GM12875 (cell line): Measurements from ENCODE around the gene DAW1.

Source experiments
- H3K4me3 ChIP-seq: one replicate; pipeline ENCODE4 v1.5.1; 2011; ENCODE audit warnings: low read depth, low read length, control low read depth
- TF ChIP-seq, protein P1 (sequence below): IDR thresholded peaks from 2 replicates; pipeline ENCODE4 v1.5.1; 2011; ENCODE audit warnings: low read depth, mild to moderate bottlenecking, control low read depth, inconsistent platforms, low read length, moderate library complexity, borderline replicate concordance; ENCODE audit not compliant: insufficient read depth

DAW1 gene

DNA sequence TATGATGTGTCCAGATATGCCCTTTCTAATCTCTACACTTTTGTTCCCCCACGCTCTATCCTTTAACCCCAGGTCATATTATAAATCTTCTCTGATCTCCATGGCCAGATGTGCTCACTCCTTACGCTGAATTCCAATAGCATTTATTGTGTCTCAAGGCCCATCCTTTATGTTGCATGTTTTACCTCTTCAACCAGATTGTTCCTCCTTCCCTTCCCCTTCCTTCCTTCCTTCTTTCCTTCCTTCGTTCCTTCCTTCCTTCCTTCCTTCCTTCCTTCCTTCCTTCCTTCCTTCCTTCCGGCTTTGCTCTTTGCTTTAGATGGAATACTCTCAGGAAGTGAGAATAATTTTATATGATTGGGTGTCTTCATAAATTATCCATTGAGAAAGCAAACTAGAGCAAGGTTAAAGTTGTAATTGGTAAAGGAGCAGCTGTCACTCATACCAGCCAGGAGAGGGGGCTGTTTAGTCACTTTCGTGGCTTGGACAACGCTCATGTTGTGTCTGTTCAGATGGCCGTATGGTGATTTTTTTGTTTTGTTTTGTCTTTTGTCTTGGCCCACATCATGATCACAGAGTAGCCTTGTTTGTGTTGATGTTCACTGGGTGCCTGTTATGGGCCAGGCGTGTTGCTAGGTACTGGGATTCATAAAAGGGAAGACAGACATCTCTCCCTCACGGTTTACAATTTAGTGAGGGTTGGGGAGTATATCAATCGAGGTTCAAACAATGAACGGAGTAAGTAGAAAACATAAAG is 68.0 kb downstream of the DAW1 start:
- H3K4me3 ChIP-seq, result no peak overlapping the region
- TF ChIP-seq, protein P1, sequence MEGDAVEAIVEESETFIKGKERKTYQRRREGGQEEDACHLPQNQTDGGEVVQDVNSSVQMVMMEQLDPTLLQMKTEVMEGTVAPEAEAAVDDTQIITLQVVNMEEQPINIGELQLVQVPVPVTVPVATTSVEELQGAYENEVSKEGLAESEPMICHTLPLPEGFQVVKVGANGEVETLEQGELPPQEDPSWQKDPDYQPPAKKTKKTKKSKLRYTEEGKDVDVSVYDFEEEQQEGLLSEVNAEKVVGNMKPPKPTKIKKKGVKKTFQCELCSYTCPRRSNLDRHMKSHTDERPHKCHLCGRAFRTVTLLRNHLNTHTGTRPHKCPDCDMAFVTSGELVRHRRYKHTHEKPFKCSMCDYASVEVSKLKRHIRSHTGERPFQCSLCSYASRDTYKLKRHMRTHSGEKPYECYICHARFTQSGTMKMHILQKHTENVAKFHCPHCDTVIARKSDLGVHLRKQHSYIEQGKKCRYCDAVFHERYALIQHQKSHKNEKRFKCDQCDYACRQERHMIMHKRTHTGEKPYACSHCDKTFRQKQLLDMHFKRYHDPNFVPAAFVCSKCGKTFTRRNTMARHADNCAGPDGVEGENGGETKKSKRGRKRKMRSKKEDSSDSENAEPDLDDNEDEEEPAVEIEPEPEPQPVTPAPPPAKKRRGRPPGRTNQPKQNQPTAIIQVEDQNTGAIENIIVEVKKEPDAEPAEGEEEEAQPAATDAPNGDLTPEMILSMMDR, result peak; percentile 62; the same call in 1 of the 2 replicates

DNA sequence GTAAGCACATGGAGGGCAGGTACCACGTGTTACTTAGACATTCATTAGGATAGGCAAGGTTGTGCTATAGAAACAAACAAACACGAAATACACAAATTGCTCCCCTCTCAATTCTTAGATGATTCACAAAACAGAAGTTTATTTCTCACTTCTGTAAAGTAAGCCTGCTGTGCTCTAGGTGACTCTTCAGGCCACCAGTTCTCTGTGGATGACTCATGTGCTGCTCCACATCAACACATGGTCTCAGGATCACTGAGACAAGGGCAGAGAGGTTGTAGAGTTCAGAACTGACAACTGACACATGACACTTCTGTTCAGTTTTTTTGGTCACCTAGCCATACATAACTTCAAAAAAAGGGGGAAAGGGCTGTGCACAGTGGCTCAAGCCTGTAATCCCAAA is 70.6 kb downstream of the DAW1 start:
- TF ChIP-seq, protein P1, result no peak

DNA sequence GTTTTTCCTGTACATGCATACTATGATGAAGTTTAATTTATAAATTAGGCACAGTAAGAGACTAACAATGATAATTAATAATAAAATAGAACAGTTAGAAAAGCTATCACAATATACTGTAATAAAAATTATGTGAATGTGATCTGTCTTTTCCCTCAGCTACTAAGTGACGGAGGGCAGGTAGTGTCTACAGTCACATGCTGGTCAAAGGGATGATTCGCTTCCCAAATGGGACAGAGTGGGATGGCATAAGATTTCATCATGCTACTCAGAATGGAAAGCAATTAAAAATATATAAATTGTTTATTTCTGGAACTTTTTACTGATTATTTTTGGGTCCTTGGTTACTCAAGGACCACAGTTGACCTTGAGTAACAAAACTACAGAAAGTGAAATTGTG is 71.5 kb downstream of the DAW1 start:
- TF ChIP-seq, protein P1, result no peak
- no peak overlapping the region for H3K4me3 ChIP-seq

More for the DNA sequence above, 70.6 kb downstream of the DAW1 start:
- H3K4me3 ChIP-seq, result no peak overlapping the region

DNA sequence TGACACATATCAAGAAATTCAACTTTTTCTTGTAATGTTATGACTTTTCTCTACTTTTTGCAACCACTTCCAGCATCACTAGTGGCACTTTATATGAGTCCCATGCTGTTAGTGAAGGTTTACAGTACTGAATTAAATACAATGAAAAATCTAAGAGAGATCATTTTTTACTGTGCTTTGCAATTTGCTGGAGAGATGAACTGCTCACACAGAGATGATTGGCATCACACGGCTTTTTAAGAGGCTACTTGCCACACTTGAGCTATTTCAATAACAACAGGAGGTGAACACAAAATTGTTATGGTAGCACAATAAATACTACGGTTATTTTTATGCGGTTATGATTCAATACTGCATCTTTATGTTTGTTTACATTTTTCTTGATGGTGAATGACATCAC is 88.9 kb downstream of the DAW1 start:
- H3K4me3 ChIP-seq, result no peak overlapping the region
- TF ChIP-seq, protein P1, result no peak

DNA sequence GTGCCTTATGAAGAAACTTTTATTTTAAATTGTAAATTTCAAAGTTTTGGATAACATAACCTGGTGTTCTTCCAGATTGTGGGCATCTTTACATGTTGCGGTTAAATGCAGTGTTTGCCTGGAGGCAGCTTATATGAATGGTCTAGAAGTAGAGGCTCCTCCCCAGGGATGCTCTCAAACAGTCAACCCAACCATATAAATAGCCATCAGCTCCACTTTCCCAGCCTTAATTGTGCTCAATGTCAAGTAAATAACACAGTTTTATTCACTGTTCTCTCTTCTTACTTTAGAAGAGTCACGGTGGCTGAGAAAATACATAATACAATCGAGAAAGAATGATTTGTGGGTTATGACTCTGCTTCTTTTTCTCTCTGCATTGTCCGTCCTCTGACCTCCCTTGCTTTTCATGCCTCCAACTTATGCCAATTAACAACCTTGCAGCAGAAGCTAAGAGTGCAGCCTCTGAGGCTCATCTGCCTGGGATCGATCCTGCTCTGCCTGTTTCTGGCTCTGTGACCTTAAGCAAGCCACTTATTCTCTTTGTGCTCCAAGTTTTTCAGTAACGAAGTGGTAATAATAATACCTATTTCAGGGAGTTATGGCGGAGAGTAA is 100.3 kb downstream of the DAW1 start:
- TF ChIP-seq, protein P1, result no peak
- H3K4me3 ChIP-seq, result no peak overlapping the region

DNA sequence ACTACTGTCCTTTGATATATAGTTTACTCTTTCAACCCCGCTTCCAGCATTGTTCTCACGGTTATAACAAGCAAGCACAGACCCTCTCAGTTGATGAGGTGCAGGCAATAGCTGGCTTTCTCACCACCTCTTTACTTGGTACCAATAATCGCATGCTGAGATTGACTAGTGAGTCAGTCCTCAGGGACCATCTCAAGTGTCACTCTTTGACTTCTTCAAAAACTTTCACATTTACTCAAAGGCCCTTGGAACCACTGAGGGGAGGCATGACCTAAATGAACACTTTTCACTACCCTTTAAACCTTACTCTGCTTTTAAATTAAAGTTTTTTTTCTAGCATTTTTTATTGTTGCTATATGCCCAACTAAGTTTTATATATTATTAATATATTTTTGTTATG is 101.8 kb downstream of the DAW1 start:
- TF ChIP-seq, protein P1, result no peak
- no peak overlapping the region for H3K4me3 ChIP-seq
